Heart right ventricle (tissue), 16 donors: Measurements from ENCODE around the gene ANXA6. TPM values are rescaled to one million over a fixed set of nuclear protein-coding genes. Genes with fewer than 3 reads are reported as not detected.

Source experiments
- ATAC-seq, 8 donors: fragments of 200-7000 bp; cut with Tn5 transposase; one replicate each; pipeline ENCODE4 v1.9.1; 2020; ENCODE audit warnings: mild to moderate bottlenecking in 8 of 8, moderate library complexity in 8 of 8, moderate number of reproducible peaks in 1 of 8
- DNase-seq, 2 donors: peaks; one replicate each; pipeline ENCODE4 v3.0.0-alpha.2; 2020
- H3K27ac ChIP-seq, 10 donors: fragments of 200-600 bp; sonication (generic) in 2 of 10; one replicate each; pipeline versions ENCODE4 v1.5.0 to v1.8.0; 2020 to 2022; ENCODE audit warnings: mild to moderate bottlenecking in 3 of 10
- H3K27me3 ChIP-seq, 7 donors: fragments of 200-600 bp; one replicate each; pipeline ENCODE4 v1.8.0; 2021 to 2022; ENCODE audit warnings: mild to moderate bottlenecking in 2 of 7
- H3K36me3 ChIP-seq, 9 donors: fragments of 200-600 bp; sonication (generic) in 1 of 9; one replicate each; pipeline versions ENCODE4 v1.5.0 to v1.8.0; 2020 to 2022; ENCODE audit warnings: mild to moderate bottlenecking in 2 of 9
- H3K4me1 ChIP-seq, 9 donors: fragments of 200-600 bp; sonication (generic) in 1 of 9; one replicate each; pipeline versions ENCODE4 v1.5.0 to v1.8.0; 2020 to 2022; ENCODE audit warnings: mild to moderate bottlenecking in 4 of 9
- H3K4me3 ChIP-seq, 10 donors: fragments of 200-600 bp; sonication (generic) in 2 of 10; one replicate each; pipeline versions ENCODE4 v1.5.0 to v1.8.0; 2020 to 2022; ENCODE audit warnings: mild to moderate bottlenecking in 7 of 10, moderate library complexity in 2 of 10
- H3K9me3 ChIP-seq, 11 donors: fragments of 200-600 bp in 10 of 11; sonication (generic) in 2 of 11; one replicate each; pipeline versions ENCODE4 v1.5.0 to v1.8.0; 2013 to 2022; ENCODE audit warnings: mild to moderate bottlenecking in 2 of 11, control low read depth in 1 of 11, moderate library complexity in 1 of 11
- CTCF ChIP-seq, 9 donors: fragments of 200-600 bp; sonication (generic) in 2 of 9; IDR thresholded peaks; one replicate each; pipeline versions ENCODE4 v1.5.0 to v1.8.0; 2021 to 2022; ENCODE audit warnings: antibody characterized with exemption in 9 of 9, mild to moderate bottlenecking in 5 of 9, moderate library complexity in 1 of 9
- WGBS, 2 donors: extraction: QIAGEN DNeasy Blood & Tissue Kit; methylation state at CpG; one replicate each; pipeline ENCODE4 v1.1.7; 2013; ENCODE audit warnings: inconsistent platforms in 1 of 2; 5-methylcytosine and 5-hydroxymethylcytosine counted together
- intact Hi-C, 10 donors: fragments of 100-400 bp; cut with DNase I; formaldehyde crosslinking; loops; one replicate each; pipeline versions ENCODE4 v1.11.1 to v1.14.2; 2022
- polyA plus RNA-seq, 2 donors: library from polyadenylated mRNA; stranded (reverse); fragments of 200-250 nt; gene quantifications; one replicate each; pipeline ENCODE4 v1.2.3, GENCODE V29; 2013
- total RNA-seq, 10 donors: library from RNA; stranded (reverse); fragmentation: NEBNext Ultra II Directional in 3 of 10; extraction: Animal tissue kit (Norgen Biotek cat#: 25700) in 3 of 10; gene quantifications; one replicate each; pipeline versions ENCODE4 v1.2.1 to v1.2.4, GENCODE V29; 2021 to 2023
- donor health status: Arrhythmogenic right ventricular cardiomyopathy.
- donor health status: ischemic (EF 13 %, LVEDD 7.1; RV severe dilation, severe dysfunction).
- donor health status: healthy with polysubstance abuse.
- donor health status: DM: no; HTN: yes; CAD: no.
- donor health status: DM: no; HTN: no; CAD: no.
- donor health status: ischemic (EF 25% LVEDD 6.9; RV normal size, moderate dysfunction).
- donor health status: ischemic (EF 25% LVEDD 5.7; RV mildly dilated, moderate dysfunction).
- donor health status: healthy.
- donor health status: DM: yes; HTN: yes; CAD: no.
- donor health status: Ischemic cardiomyopathy.
- donor health status: ischemic (EF 35%, LVEDD 5.7; RV mildly dilated, moderate dysfunction).
- donor health status: nonischemic (EF 11% LVEDD 7.7; RV severe dilation, severe dysfunction).
- donor health status: DM: yes; HTN: yes; CAD: no.
- donor health status: PGD.
- donor health status: ischemic (EF 29% LVEDD 5.4; RV normal size, mild dysfunction).
- donor health status: nonischemic (EF 23%, LVEDD 6.1; RV moderate dilation, normal function).

ANXA6 gene
- total and polyA plus RNA-seq, 12 donors: 137 to 275 (median 218) TPM

GRCh38 chr5:151071021-151071420 is 86.6 kb downstream of the ANXA6 start:
- Histone ChIP-seq H3K4me3 (no peak overlapping the region), H3K27ac (peak overlapping the region in 3 of 10 donors; percentile 6 to 89 (median 24)), H3K36me3 (peaks cover 0 to 59% (median 0%) of the 10 kb centered on the region in 9 donors), H3K9me3 (no peaks in the 10 kb centered on the region), H3K27me3 (no peaks in the 10 kb centered on the region), H3K4me1 (peaks cover 33 to 81% (median 76%) of the 10 kb centered on the region in 9 donors)
- TF ChIP-seq CTCF (IDR thresholded peaks at IDR 0.05): no peak
- intact Hi-C loops: no loop called here
- WGBS, 2 donors: 96 to 97% methylated on average over 4 of the region's 4 CpGs
- DNase-seq: no peak
- ATAC-seq: no peak

GRCh38 chr5:151070449-151070848 is 87.1 kb downstream of the ANXA6 start:
- no peak for TF ChIP-seq CTCF (IDR thresholded peaks at IDR 0.05)
- WGBS, 2 donors: 56 to 74% methylated on average over 2 of the region's 2 CpGs
- Histone ChIP-seq H3K4me1 (peaks cover 33 to 81% (median 76%) of the 10 kb centered on the region in 9 donors), H3K4me3 (no peak overlapping the region), H3K27ac (peak overlapping the region in 6 of 10 donors; percentile 12 to 89 (median 76)), H3K36me3 (peaks cover 0 to 57% (median 0%) of the 10 kb centered on the region in 9 donors), H3K27me3 (no peaks in the 10 kb centered on the region), H3K9me3 (no peaks in the 10 kb centered on the region)
- DNase-seq: no peak
- ATAC-seq: no peak
- intact Hi-C loops: no loop called here

GRCh38 chr5:151068433-151069197 is 89.0 kb downstream of the ANXA6 start:
- no peaks in the 10 kb centered on the region for H3K9me3 ChIP-seq
- intact Hi-C loops: no loop called here
- H3K4me1 ChIP-seq: peaks cover 46 to 94% (median 90%) of the 10 kb centered on the region in 9 donors
- DNase-seq: no peak
- ATAC-seq: peak; percentile 21 to 63 (median 50)
- peak overlapping the region; percentile 23 to 89 (median 78) for H3K27ac ChIP-seq
- H3K4me3 ChIP-seq: no peak overlapping the region
- peaks cover 0 to 53% (median 0%) of the 10 kb centered on the region in 9 donors for H3K36me3 ChIP-seq
- 38 to 45% methylated on average over 12 of the region's 12 CpGs for WGBS, 2 donors
- no peaks in the 10 kb centered on the region for H3K27me3 ChIP-seq
- TF ChIP-seq CTCF (IDR thresholded peaks at IDR 0.05): no peak

GRCh38 chr5:151067632-151068432 is 89.7 kb downstream of the ANXA6 start:
- DNase-seq: no peak
- no peak for TF ChIP-seq CTCF (IDR thresholded peaks at IDR 0.05)
- Histone ChIP-seq H3K36me3 (peaks cover 0 to 51% (median 2%) of the 10 kb centered on the region in 9 donors), H3K27ac (peak overlapping the region in 9 of 10 donors; percentile 68 to 89 (median 78)), H3K4me3 (no peak overlapping the region), H3K9me3 (no peaks in the 10 kb centered on the region), H3K27me3 (no peaks in the 10 kb centered on the region), H3K4me1 (peaks cover 53 to 100% (median 96%) of the 10 kb centered on the region in 9 donors)
- intact Hi-C loops: no loop called here
- ATAC-seq: peak in 3 of 8 donors; percentile 1 to 26 (median 15)
- 59 to 76% methylated on average over 14 of the region's 14 CpGs for WGBS, 2 donors
